ENCODE measurements around the gene C14orf180.
"Not testable (repeated sequence)": the region's sequence is repeated elsewhere in the genome, so short reads cannot be mapped to it uniquely, and the experiment has no call there.

GRCh38 chr14:104579939-104580338, 375 bp downstream of the C14orf180 start:
- TF ChIP-seq EZH2phosphoT487, CTCF (IDR thresholded peaks at IDR 0.05; ENCODE audit: low read length): not testable (repeated sequence)

All from MM.1S (cell line).